HG02763 (cell line): ENCODE results near the gene LURAP1L.
A peak's percentile ranks its signal among the peaks of the same experiment; 100 is the strongest.

Experiments used
- ATAC-seq: cut with Tn5 transposase; IDR thresholded peaks from one replicate; pipeline ENCODE4 v1.9.1; 2021; ENCODE audit warnings: mild to moderate bottlenecking, moderate library complexity; ENCODE audit not compliant: unreplicated experiment

The LURAP1L gene

GRCh38 chr9:12774861-12775678 is at the start of gene LURAP1L:
LURAP1L (plus strand) TSS chr9:12775020; CDS start chr9:12775716, 696 bp downstream.
- no peak for ATAC-seq

- no peak for ATAC-seq
Observed at GRCh38 chr9:12726795-12727194, 48.0 kb upstream of the LURAP1L start.

- ATAC-seq: no peak
Observed at GRCh38 chr9:12730198-12730597, 44.6 kb upstream of the LURAP1L start.

GRCh38 chr9:12730927-12731326 is 43.9 kb upstream of the LURAP1L start:
- no peak for ATAC-seq

DNA sequence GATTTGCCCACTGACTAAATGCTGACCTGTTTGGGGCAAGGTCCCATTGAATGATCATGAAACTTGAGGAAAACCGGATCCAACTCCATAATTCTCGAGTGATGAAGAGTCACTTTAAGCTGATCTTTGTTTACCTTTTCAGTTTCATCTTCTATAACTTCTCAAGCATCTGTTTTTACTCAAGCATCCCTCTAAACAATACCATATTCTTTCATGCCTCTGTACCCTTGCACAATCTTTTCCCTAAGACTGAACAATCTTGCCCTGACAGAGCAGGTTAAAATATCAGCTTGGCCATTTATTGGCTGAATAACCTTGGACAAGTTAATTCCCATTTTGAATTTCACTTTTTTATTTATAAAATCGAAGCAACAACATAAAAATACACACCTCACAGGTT is 41.8 kb upstream of the LURAP1L start:
- no peak for ATAC-seq

DNA sequence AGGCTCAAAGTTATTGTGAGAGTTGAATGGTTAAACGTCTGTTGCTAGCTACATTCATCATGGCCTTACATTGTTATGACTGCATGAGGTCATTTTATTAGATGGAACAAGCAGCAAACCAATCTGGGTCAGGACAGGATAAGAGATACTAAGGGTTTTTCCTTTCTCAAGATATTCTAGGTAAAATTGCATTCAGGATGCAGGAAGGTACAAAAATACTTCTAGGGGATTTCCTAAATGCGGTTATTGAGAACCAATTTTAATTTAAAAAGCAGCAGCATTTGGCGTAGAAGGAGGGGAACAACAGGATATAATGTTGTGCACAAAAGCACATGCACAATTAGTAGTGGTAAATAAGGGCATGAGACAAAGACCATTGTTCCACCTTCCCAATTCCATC is 39.2 kb upstream of the LURAP1L start:
- ATAC-seq: no peak

GRCh38 chr9:12737871-12738270 is 36.9 kb upstream of the LURAP1L start:
- ATAC-seq: no peak

DNA sequence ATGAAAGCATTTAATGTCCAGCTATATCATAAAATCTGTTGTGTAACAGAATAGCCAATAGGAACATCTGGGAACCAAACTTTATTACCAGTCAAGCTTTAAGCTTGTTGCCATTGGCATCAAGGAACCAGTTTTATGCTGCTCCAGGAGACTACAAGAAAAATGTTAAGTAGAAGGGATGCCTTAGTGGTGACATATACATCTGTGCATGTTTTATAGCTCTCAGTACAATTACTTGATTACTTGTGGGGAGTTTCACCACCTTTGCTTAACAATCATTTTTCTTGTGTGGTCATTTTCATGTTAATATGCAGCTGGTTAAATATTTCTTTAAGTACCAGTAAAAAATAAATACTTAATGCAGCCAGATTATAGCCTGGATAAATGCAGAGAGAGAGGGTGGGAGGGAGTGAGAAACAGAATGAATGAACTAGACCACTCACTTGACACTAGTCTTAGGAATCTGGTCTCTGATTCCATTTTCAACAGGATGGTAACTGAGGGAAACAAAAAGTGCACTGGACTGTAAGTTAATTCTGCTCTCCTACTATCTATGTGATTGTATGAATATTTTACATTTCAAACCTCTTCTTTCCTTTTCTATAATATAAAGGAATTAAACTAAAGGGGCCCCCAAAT is 35.7 kb upstream of the LURAP1L start:
- no peak for ATAC-seq

GRCh38 chr9:12740845-12741244 is 34.0 kb upstream of the LURAP1L start:
- no peak for ATAC-seq

- ATAC-seq: no peak
Observed at GRCh38 chr9:12748016-12748415, 26.8 kb upstream of the LURAP1L start.

- no peak for ATAC-seq
Observed at GRCh38 chr9:12748954-12749353, 25.9 kb upstream of the LURAP1L start.

GRCh38 chr9:12753931-12754330 is 20.9 kb upstream of the LURAP1L start:
- no peak for ATAC-seq

- no peak for ATAC-seq
Observed at GRCh38 chr9:12759761-12760160, 15.1 kb upstream of the LURAP1L start.

DNA sequence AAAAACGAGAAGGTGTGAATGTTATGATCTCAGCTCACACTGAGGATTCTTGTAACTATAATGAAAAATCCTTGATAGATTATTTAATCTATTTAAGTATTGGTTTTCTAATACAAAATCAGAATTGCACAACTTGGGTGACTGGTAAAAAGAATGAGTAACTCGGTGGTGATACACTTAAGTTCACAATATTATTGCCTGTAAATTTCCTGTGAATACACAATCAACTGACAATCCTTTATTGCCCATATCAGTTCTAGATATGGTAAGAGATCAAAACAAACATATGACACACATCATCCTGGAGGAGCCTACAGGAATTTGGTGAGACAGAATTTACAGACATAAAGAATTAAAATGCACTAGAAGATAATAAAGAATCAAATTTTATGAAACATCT is 14.1 kb upstream of the LURAP1L start:
- ATAC-seq: no peak

GRCh38 chr9:12764150-12764549 is 10.7 kb upstream of the LURAP1L start:
- no peak for ATAC-seq

DNA sequence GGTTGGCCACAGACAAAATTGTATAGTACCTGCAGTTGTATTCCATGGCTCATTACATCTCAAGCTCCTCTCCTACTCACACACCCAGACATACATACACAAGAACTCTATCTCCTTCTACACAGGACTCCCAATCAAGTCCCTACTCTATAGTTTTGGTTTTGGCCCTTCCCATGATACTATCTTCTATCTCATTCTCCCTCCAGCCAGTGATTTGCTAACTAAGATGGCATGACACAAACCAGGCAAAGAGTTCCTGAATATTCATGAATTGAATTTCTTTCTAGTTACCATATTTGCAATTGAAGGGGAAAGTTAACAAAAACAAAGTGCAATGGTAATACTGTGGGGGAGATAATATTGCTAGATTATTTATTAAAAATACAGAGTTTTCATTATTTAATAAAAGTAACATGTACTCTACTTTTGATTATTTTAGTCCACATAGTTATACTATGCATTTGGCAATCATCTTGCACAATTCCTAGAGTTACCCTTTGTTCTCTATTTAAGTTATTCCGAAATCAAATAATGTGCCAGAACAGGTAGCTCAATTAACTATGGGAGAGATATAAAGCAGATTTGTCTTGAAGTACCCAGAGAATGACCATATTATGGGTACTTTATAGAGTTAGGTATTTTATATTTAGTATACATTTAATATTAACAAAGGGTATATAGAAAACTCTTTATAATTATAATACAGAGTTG is 9.6 kb upstream of the LURAP1L start:
- no peak for ATAC-seq

GRCh38 chr9:12766357-12766756 is 8.5 kb upstream of the LURAP1L start:
- ATAC-seq: no peak

DNA sequence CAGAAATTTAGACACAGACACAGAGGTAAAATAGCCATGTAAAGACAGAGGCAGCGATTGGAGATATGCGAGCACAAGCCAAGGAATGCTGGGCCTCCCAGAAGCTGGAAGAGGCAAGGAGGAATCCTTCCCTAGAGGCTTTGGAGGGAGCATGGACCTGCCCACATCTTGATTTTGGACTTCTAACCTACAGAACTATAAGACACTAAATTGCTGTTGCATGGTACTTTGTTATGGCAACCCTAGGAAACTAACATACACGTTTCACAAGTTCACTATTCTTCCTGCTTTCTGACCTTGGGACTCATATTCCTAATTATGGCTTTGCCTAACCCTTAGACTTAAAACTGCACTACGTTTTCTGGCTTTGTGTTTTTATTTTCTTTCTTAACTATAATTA is 4.6 kb upstream of the LURAP1L start:
- no peak for ATAC-seq

DNA sequence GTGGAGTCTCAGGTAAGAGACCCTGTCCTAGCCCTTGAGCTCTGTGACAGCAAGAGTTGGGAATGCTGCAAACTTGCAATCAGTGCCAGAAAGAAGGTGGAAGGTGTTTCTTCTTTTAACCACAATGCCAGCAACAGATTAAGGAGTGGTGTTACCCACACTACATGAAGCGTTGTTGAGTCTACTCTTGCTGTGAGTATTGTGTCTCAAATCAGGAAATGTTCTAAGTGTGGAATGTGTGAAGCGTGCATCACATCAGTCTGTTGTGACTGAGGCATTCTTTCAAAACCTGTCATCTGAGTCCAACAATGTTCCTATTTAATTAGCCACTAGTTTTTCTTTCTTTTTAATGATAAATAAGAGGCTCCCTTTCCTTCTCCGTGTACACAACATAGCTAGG is 2.9 kb upstream of the LURAP1L start:
- no peak for ATAC-seq

DNA sequence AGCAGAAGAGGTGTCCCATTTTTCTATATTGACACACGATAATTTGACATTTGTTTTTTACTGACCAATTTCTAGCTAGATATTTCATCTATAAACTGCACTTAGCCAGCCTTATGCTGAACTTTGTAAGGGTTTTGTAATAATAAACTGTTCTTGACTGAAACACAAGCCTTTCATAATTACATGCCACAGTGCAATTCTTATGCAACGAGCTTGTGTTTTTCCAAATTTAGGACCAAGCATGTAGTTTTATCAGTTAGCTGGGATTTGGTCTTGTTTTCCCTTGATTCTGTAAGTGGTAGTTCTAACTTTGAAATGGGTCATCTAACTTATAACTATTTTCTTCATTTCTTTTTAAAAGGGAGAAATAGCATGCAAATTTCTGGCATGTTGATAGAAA is 1.3 kb upstream of the LURAP1L start:
- ATAC-seq: no peak

DNA sequence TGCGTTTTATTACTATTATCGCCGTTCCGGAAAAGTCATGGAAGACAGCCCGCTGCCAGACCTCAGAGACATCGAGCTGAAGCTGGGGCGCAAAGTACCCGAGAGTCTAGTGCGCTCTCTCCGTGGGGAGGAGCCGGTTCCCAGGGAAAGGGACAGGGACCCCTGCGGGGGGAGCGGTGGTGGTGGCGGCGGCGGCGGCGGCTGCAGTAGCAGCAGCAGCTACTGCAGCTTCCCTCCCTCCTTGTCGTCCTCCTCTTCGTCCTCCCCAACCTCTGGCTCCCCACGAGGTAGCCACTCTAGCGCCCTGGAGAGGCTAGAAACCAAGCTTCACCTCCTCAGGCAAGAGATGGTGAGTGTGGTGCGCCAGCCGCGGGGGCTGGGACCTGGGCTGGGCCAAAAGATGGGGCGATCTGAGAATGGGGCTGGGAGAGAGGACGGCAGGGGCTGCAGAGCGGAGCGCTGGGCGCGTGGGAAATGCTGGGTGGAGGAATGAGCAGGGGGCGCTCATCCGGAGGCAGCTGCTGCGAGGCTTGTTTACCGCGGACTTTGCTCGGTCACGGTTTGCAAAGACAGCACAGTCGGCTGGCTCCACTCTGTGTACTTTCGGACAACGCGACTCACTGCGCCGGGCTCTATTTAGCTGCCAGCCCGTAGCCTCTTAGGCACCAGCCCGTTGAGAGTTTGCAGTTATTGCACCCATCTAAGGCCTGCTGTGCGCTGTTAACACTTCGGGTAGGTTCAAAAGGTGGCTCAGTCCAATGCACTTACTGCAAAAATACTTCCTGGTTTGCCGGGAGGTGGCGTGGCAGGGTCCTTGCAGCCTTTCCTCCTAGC is 1.1 kb downstream of the LURAP1L start:
- peak; percentile 74 for ATAC-seq
